GM06990 (cell line): ENCODE data around the gene STPG1.

Experiments used
- DNase-seq: peaks from one replicate; pipeline ENCODE4 v3.0.0-alpha.2; 2011; ENCODE audit not compliant: insufficient read length; ENCODE audit errors: extremely low read depth
- H3K27me3 ChIP-seq: replicated peaks from 2 replicates; pipeline ENCODE4 v1.6.0; 2011; ENCODE audit warnings: low read length; ENCODE audit not compliant: control insufficient read depth, insufficient read depth
- H3K36me3 ChIP-seq: 2 replicates; pipeline ENCODE4 v1.5.1; 2011; ENCODE audit warnings: low read length; ENCODE audit not compliant: control insufficient read depth, insufficient read depth
- H3K4me3 ChIP-seq: replicated peaks from 2 replicates; pipeline ENCODE4 v1.5.1; 2011; ENCODE audit warnings: low read depth, mild to moderate bottlenecking, control low read depth, low read length
- TF ChIP-seq, protein P1 (sequence below): IDR thresholded peaks from 2 replicates; pipeline ENCODE4 v1.5.1; 2011; ENCODE audit warnings: low read length, control low read depth, mild to moderate bottlenecking, inconsistent platforms; ENCODE audit not compliant: insufficient read depth, poor library complexity, severe bottlenecking

Gene STPG1

DNA sequence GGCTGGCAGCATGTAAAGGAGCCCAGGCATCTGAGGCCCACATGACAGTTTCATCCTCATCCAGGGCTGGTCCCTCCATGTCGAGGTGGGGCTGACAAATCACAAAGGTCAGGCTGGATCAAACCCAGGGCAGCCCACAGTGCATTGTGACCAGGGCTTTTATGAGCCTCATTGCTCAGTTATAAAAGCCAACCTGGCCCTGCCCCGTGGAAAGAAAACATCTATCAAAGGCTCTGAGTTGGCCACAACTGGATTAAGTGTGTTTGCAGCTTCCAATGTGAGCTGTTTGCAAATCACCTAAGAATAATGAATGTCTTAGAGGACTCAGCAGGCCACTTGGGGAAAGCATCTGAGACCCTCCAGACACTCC lies 49.0 kb downstream of the STPG1 start:
- no peaks in the 10 kb centered on the region for H3K36me3 ChIP-seq
- TF ChIP-seq, protein P1, sequence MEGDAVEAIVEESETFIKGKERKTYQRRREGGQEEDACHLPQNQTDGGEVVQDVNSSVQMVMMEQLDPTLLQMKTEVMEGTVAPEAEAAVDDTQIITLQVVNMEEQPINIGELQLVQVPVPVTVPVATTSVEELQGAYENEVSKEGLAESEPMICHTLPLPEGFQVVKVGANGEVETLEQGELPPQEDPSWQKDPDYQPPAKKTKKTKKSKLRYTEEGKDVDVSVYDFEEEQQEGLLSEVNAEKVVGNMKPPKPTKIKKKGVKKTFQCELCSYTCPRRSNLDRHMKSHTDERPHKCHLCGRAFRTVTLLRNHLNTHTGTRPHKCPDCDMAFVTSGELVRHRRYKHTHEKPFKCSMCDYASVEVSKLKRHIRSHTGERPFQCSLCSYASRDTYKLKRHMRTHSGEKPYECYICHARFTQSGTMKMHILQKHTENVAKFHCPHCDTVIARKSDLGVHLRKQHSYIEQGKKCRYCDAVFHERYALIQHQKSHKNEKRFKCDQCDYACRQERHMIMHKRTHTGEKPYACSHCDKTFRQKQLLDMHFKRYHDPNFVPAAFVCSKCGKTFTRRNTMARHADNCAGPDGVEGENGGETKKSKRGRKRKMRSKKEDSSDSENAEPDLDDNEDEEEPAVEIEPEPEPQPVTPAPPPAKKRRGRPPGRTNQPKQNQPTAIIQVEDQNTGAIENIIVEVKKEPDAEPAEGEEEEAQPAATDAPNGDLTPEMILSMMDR: no peak
- DNase-seq: no peak
- no peaks in the 10 kb centered on the region for H3K27me3 ChIP-seq
- H3K4me3 ChIP-seq: no peak overlapping the region

DNA sequence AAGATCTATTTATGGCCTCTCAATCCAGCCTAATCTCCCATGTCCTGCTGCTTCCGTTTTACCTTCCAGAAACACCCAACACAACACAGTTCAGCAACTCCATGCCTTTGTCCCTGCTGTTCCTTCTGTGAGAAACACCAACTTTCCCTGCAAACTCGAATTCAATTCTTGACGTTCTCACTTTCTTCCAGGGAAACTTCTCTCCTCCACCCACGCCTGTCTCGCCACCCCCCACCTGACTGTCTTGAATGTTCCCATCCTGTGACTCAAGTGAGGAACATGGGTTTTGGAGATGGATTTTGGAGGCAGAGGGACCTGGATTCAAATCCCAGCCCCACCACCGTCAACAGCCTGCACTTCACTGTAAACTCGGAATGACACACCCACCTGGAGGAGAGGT lies 49.6 kb downstream of the STPG1 start:
- H3K36me3 ChIP-seq: no peaks in the 10 kb centered on the region
- TF ChIP-seq, protein P1: no peak
- DNase-seq: no peak
- H3K4me3 ChIP-seq: no peak overlapping the region
- no peaks in the 10 kb centered on the region for H3K27me3 ChIP-seq

GRCh38 chr1:24362982-24363614 lies 50.5 kb downstream of the STPG1 start:
- Histone ChIP-seq H3K4me3 (no peak overlapping the region), H3K27me3 (no peaks in the 10 kb centered on the region), H3K36me3 (no peaks in the 10 kb centered on the region)
- TF ChIP-seq, protein P1: no peak
- no peak for DNase-seq

DNA sequence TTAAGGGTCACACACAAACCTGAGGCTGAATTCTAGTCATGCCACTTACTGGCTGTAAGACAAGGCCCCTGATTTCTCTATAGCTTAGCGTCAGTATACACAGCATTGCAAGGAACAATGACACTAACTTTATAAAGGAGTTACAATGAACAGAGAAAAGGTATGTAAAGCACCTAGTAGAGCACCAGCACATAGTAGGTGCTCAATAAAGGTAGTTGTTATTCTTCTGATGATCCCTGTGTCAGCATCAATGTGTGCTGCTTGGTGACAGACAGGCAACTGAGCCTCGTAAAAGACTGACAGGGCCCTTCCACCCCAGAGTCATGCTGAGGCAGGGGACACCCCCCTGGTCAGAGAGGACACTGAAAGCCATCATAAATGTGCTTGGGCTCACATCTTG lies 51.2 kb downstream of the STPG1 start:
- Histone ChIP-seq H3K4me3 (no peak overlapping the region), H3K27me3 (no peaks in the 10 kb centered on the region), H3K36me3 (peaks cover 2% of the 10 kb centered on the region)
- TF ChIP-seq, protein P1: no peak
- DNase-seq: no peak

DNA sequence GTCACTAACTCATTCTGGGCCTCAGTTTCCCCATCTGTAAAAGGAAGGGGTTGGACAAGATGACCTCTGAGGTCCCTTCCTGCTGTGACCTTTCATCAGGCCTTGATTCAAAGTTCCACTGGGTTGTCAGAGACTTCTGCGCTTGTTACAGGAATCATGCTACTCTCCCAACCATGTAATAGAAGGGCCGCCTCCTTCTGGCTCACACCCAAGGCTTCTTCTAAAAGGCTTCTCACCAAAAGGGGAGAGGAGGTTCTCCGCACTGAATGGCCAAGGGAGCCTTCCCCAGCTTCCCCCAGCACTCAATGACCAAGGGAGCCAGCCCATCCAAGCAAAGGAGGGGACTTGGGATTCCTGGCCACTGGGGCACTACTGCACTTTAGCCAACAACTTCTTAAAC lies 51.8 kb downstream of the STPG1 start:
- Histone ChIP-seq H3K36me3 (peaks cover 2% of the 10 kb centered on the region), H3K27me3 (no peaks in the 10 kb centered on the region), H3K4me3 (no peak overlapping the region)
- DNase-seq: no peak
- TF ChIP-seq, protein P1: no peak

DNA sequence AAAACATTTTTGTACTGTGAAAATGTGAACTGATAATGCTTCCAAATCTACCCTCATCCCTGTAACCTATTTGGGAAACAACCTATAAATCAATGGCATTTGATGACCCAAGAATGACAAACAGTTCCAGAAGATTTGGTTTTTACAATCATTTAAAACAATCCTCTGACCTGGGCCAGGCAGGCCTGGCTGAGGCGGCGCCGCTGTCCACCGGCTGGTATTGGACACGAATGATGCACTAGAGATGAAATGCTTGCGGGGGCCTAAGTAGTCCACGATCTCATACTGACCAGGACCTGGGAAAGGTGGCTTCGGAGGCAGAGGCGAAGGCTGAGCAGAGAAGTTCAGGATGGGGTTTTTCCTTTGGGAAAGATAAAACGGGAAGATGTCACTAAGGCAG lies 52.9 kb downstream of the STPG1 start:
- Histone ChIP-seq H3K36me3 (peaks cover 2% of the 10 kb centered on the region), H3K4me3 (no peak overlapping the region)

More for the DNA sequence above, 52.9 kb downstream of the STPG1 start:
- no peak for DNase-seq
- TF ChIP-seq, protein P1: no peak
- no peaks in the 10 kb centered on the region for H3K27me3 ChIP-seq
